Measurements from ENCODE around the gene PIK3C2G. TPM values are rescaled to one million over a fixed set of nuclear protein-coding genes. Genes with fewer than 3 reads are reported as not detected.

PIK3C2G gene
- polyA plus RNA-seq, 1 of the 3 experiments (the other 2 are of a cell fraction) = 0.02 TPM

- Histone ChIP-seq H4K20me1 (ENCODE audit: insufficient read depth) (no peaks in the 10 kb centered on the region), H3K9me3 (no peaks in the 10 kb centered on the region), H3K4me2 (no peak overlapping the region), H2AFZ (ENCODE audit: low read depth) (no peak overlapping the region), H3K9me2 (no peaks in the 10 kb centered on the region), H3F3A (replicated peaks; ENCODE audit: insufficient read depth) (no peaks in the 10 kb centered on the region), H3K36me3 (replicated peaks in 1 of 2; ENCODE audit: control insufficient read depth in 1 of 2, insufficient read depth in 2 of 2, low read length in 1 of 2) (no peaks in the 10 kb centered on the region), H3K27ac (ENCODE audit: low read depth in 2 of 2, low read length in 1 of 2) (no peak overlapping the region), H3K4me3 (ENCODE audit: low read depth in 2 of 2, low read length in 1 of 2) (no peak overlapping the region), H3K27me3 (ENCODE audit: insufficient read depth) (no peaks in the 10 kb centered on the region), H3K79me2 (ENCODE audit: insufficient read depth) (no peaks in the 10 kb centered on the region), H3K9ac (no peak overlapping the region), H3K4me1 (ENCODE audit: control insufficient read depth in 1 of 2, insufficient read depth in 2 of 2, low read depth in 1 of 2, low read length in 1 of 2) (no peaks in the 10 kb centered on the region)
- TF ChIP-seq TCF12 (IDR thresholded peaks at IDR 0.05) (no peak), MXI1 (IDR thresholded peaks at IDR 0.05; ENCODE audit: low read depth, low read length) (no peak), FOXJ3 (CRISPR knock-in tag; IDR thresholded peaks at IDR 0.05) (no peak), CTCF (IDR thresholded peaks at IDR 0.05) (no peak), YY1 (IDR thresholded peaks at IDR 0.05; ENCODE audit: low read depth) (no peak), REST (IDR thresholded peaks at IDR 0.05; ENCODE audit: low read depth, low read length) (no peak)
- 44% methylated on average over 4 of the region's 4 CpGs for WGBS (ENCODE audit: low lambda C conversion rate)
- CTCF ChIA-PET = no interaction called here
- DNase-seq = no peak
- POLR2A ChIA-PET = no interaction called here
Observed at GRCh38 chr12:18634382-18634781, 373.1 kb downstream of the PIK3C2G start.

GRCh38 chr12:18640321-18640955, 379.1 kb downstream of the PIK3C2G start:
- no peaks in the 10 kb centered on the region for H3K9me3 ChIP-seq
- no peaks in the 10 kb centered on the region for H3K4me1 ChIP-seq (ENCODE audit: control insufficient read depth in 1 of 2, insufficient read depth in 2 of 2, low read depth in 1 of 2, low read length in 1 of 2)
- H4K20me1 ChIP-seq (ENCODE audit: insufficient read depth) = no peaks in the 10 kb centered on the region
- no peaks in the 10 kb centered on the region for H3K27me3 ChIP-seq (ENCODE audit: insufficient read depth)
- H3K9ac ChIP-seq = no peak overlapping the region
- no peak overlapping the region for H2AFZ ChIP-seq (ENCODE audit: low read depth)
- no peaks in the 10 kb centered on the region for H3K36me3 ChIP-seq (replicated peaks in 1 of 2; ENCODE audit: control insufficient read depth in 1 of 2, insufficient read depth in 2 of 2, low read length in 1 of 2)
- TF ChIP-seq GATA2 (CRISPR knock-in tag; IDR thresholded peaks at IDR 0.05) (no peak), USF1 (IDR thresholded peaks at IDR 0.05; ENCODE audit: borderline replicate concordance, low read depth) (no peak), SIN3A (IDR thresholded peaks at IDR 0.05; ENCODE audit: borderline replicate concordance, low read depth, low read length) (no peak), REST (IDR thresholded peaks at IDR 0.05; ENCODE audit: low read depth, low read length) (no peak)
- H3K79me2 ChIP-seq (ENCODE audit: insufficient read depth) = no peaks in the 10 kb centered on the region
- 56% methylated on average over 4 of the region's 4 CpGs for WGBS (ENCODE audit: low lambda C conversion rate)
- DNase-seq = no peak
- no peak overlapping the region for H3K27ac ChIP-seq (ENCODE audit: low read depth in 2 of 2, low read length in 1 of 2)
- H3K4me2 ChIP-seq = no peak overlapping the region
- ChIA-PET CTCF (no interaction called here), POLR2A (no interaction called here)
- no peaks in the 10 kb centered on the region for H3F3A ChIP-seq (replicated peaks; ENCODE audit: insufficient read depth)
- H3K4me3 ChIP-seq (ENCODE audit: low read depth in 2 of 2, low read length in 1 of 2) = no peak overlapping the region
- no peaks in the 10 kb centered on the region for H3K9me2 ChIP-seq

Measured in SK-N-SH (cell line).